CD4-positive, alpha-beta T cell (primary cell): ENCODE results near the gene DNAH3. TPM values are rescaled to one million over a fixed set of nuclear protein-coding genes. Genes with fewer than 3 reads are reported as not detected.

Source experiments
- ATAC-seq: fragments of 200-7000 bp; cut with Tn5 transposase; one replicate; pipeline ENCODE4 v1.10.0; 2022; ENCODE audit warnings: mild to moderate bottlenecking; ENCODE audit not compliant: poor library complexity
- CTCF ChIA-PET: fragments of 350-600 bp; sonication (Branson Sonifier 250); formaldehyde crosslinking; loops from one replicate; lab custom pipeline; 2021; ENCODE audit warnings: antibody characterized with exemption, inconsistent platforms; lab: Charles Lee
- POLR2A ChIA-PET: fragments of 350-600 bp; sonication (Branson Sonifier 250); formaldehyde crosslinking; loops from one replicate; lab custom pipeline; 2021; ENCODE audit warnings: antibody characterized with exemption, inconsistent platforms; lab: Charles Lee
- DNase-seq, 14 experiments: peaks; one replicate each; pipeline ENCODE4 v3.0.0-alpha.2; 2013 to 2020; ENCODE audit warnings: mixed read lengths in 2 of 14
- H3K27ac ChIP-seq, 2 donors: one replicate each; pipeline versions ENCODE4 v1.5.1 to v1.7.0; 2013; ENCODE audit warnings: low read length in 2 of 2, low read depth in 1 of 2, mild to moderate bottlenecking in 1 of 2
- H3K27me3 ChIP-seq, 2 experiments: 1 replicate in 1 of 2; 2 replicates in 1 of 2; pipeline versions ENCODE4 v1.6.1 to v1.7.0; 2013; ENCODE audit warnings: low read length in 2 of 2, control low read depth in 1 of 2, mild to moderate bottlenecking in 1 of 2, moderate library complexity in 1 of 2; ENCODE audit not compliant: insufficient read depth in 2 of 2, control insufficient read depth in 1 of 2
- H3K36me3 ChIP-seq: one replicate; pipeline ENCODE4 v1.6.1; 2013; ENCODE audit warnings: low read length, control low read depth; ENCODE audit not compliant: insufficient read depth
- H3K4me1 ChIP-seq: one replicate; pipeline ENCODE4 v1.6.1; 2013; ENCODE audit warnings: low read length, control low read depth; ENCODE audit not compliant: insufficient read depth
- H3K4me3 ChIP-seq: one replicate; pipeline ENCODE4 v1.5.1; 2013; ENCODE audit warnings: mild to moderate bottlenecking, low read length, moderate library complexity
- H3K9me3 ChIP-seq, 2 experiments: 1 replicate in 1 of 2; 2 replicates in 1 of 2; pipeline versions ENCODE4 v1.6.1 to v1.7.0; 2013; ENCODE audit warnings: low read length in 2 of 2, mild to moderate bottlenecking in 2 of 2, control low read depth in 1 of 2, moderate library complexity in 1 of 2; ENCODE audit not compliant: control insufficient read depth in 1 of 2, insufficient read depth in 1 of 2
- H3K27ac Mint-ChIP-seq: one replicate; pipeline ENCODE4 v1.8.0; 2020; ENCODE audit warnings: mixed read lengths
- H3K27me3 Mint-ChIP-seq: one replicate; pipeline ENCODE4 v1.8.0; 2021; ENCODE audit warnings: mixed read lengths
- H3K36me3 Mint-ChIP-seq: one replicate; pipeline ENCODE4 v1.8.0; 2021; ENCODE audit warnings: low read depth, mixed read lengths
- H3K4me1 Mint-ChIP-seq: one replicate; pipeline ENCODE4 v1.8.0; 2021; ENCODE audit warnings: low read depth, mixed read lengths
- H3K4me3 Mint-ChIP-seq: one replicate; pipeline ENCODE4 v1.8.0; 2020; ENCODE audit warnings: mild to moderate bottlenecking, mixed read lengths
- H3K9me3 Mint-ChIP-seq: one replicate; pipeline ENCODE4 v1.8.0; 2020; ENCODE audit warnings: mixed read lengths
- CTCF ChIP-seq: fragments of 200-600 bp; IDR thresholded peaks from one replicate; pipeline ENCODE4 v1.8.0; 2022; ENCODE audit warnings: antibody characterized with exemption, mild to moderate bottlenecking
- intact Hi-C, 2 experiments: fragments of 100-400 bp; cut with DNase I in 1 of 2; cut with micrococcal nuclease in 1 of 2; formaldehyde crosslinking; loops; one replicate each; pipeline versions ENCODE4 v1.15.1 to v1.9.0; 2023 to 2025; cut with DNase I, micrococcal nuclease
- total RNA-seq, 174 experiments: library from RNA in 2 of 174; stranded (reverse) in 2 of 174; gene quantifications; one replicate each; pipeline ENCODE4 v1.2.3 and lab custom pipeline; 2021 to 2026

DNAH3 gene
- total RNA-seq, 2 experiments from 2014 or later = not detected

GRCh38 chr16:21028728-21029127 is 121.9 kb downstream of the DNAH3 start:
- DNase-seq = no peak
- H3K4me3 ChIP-seq = no peak overlapping the region
- no peaks in the 10 kb centered on the region for H3K27me3 ChIP-seq
- Mint-ChIP-seq H3K4me1 (peaks cover 6% of the 10 kb centered on the region), H3K27ac (no peak overlapping the region), H3K9me3 (no peaks in the 10 kb centered on the region), H3K4me3 (no peak overlapping the region), H3K36me3 (no peaks in the 10 kb centered on the region), H3K27me3 (peaks cover 5% of the 10 kb centered on the region)
- no peaks in the 10 kb centered on the region for H3K36me3 ChIP-seq
- ChIA-PET CTCF (no interaction called here), POLR2A (no interaction called here)
- TF ChIP-seq CTCF = no peak
- peaks cover 8% of the 10 kb centered on the region for H3K4me1 ChIP-seq
- no peaks in the 10 kb centered on the region for H3K9me3 ChIP-seq
- no peak for ATAC-seq
- intact Hi-C loops = no loop called here
- no peak overlapping the region for H3K27ac ChIP-seq

- DNase-seq (no peak), ATAC-seq (no peak)
- Mint-ChIP-seq H3K9me3 (no peaks in the 10 kb centered on the region), H3K4me3 (no peak overlapping the region), H3K27ac (no peak overlapping the region), H3K4me1 (peaks cover 13% of the 10 kb centered on the region), H3K27me3 (peaks cover 5% of the 10 kb centered on the region), H3K36me3 (no peaks in the 10 kb centered on the region)
- CTCF ChIA-PET = no interaction called here
- Histone ChIP-seq H3K27me3 (no peaks in the 10 kb centered on the region), H3K4me1 (peaks cover 13% of the 10 kb centered on the region), H3K9me3 (no peaks in the 10 kb centered on the region), H3K4me3 (no peak overlapping the region), H3K36me3 (no peaks in the 10 kb centered on the region), H3K27ac (no peak overlapping the region)
- intact Hi-C loops = no loop called here
- POLR2A ChIA-PET = no interaction called here
- no peak for TF ChIP-seq CTCF
Observed at GRCh38 chr16:21026846-21027245, 123.8 kb downstream of the DNAH3 start.

- Mint-ChIP-seq H3K9me3 (no peaks in the 10 kb centered on the region), H3K27ac (no peak overlapping the region), H3K36me3 (no peaks in the 10 kb centered on the region), H3K4me3 (no peak overlapping the region), H3K27me3 (peaks cover 6% of the 10 kb centered on the region), H3K4me1 (peaks cover 13% of the 10 kb centered on the region)
- Histone ChIP-seq H3K9me3 (no peaks in the 10 kb centered on the region), H3K27ac (no peak overlapping the region), H3K4me1 (peaks cover 13% of the 10 kb centered on the region), H3K36me3 (no peaks in the 10 kb centered on the region), H3K27me3 (no peaks in the 10 kb centered on the region), H3K4me3 (no peak overlapping the region)
- CTCF ChIA-PET = no interaction called here
- intact Hi-C loops = no loop called here
- DNase-seq (peak in 3 of 14 experiments; percentile 7 to 25 (median 22)), ATAC-seq (no peak)
- POLR2A ChIA-PET = no interaction called here
- no peak for TF ChIP-seq CTCF
Observed at GRCh38 chr16:21023509-21024202, 127.0 kb downstream of the DNAH3 start.
